Caco-2 (cell line): ENCODE data around the gene GPS1. TPM values are rescaled to one million over a fixed set of nuclear protein-coding genes. Genes with fewer than 3 reads are reported as not detected.

Experiments
- BruUV-seq: library from RNA; stranded (reverse); fragments of 400-500 nt; replicated peaks from 2 replicates; lab custom pipeline; 2021; lab: Mats Ljungman, UMichigan
- CTCF ChIA-PET: fragments of 300-600 bp; sonication (Branson Sonifier 250); formaldehyde crosslinking; loops from one replicate; lab custom pipeline; 2022; ENCODE audit warnings: antibody characterized with exemption; lab: Charles Lee
- POLR2A ChIA-PET: fragments of 300-600 bp; sonication (Branson Sonifier 250); formaldehyde crosslinking; loops from one replicate; lab custom pipeline; 2022; ENCODE audit warnings: antibody characterized with exemption; lab: Charles Lee
- DNase-seq, 2 experiments: peaks; one replicate each; pipeline versions ENCODE4 v3.0.0 to v3.0.0-alpha.2; 2020 to 2022
- H3K27me3 ChIP-seq: replicated peaks from 2 replicates; pipeline ENCODE4 v1.6.0; 2011; ENCODE audit warnings: low read length; ENCODE audit not compliant: control insufficient read depth, insufficient read depth
- H3K36me3 ChIP-seq: 2 replicates; pipeline ENCODE4 v1.5.1; 2011; ENCODE audit warnings: low read length; ENCODE audit not compliant: control insufficient read depth, insufficient read depth
- H3K4me1 ChIP-seq: fragments of 250-450 bp; sonication (Bioruptor Pico); 2 replicates; pipeline ENCODE4 v1.5.1; 2020; ENCODE audit warnings: mild to moderate bottlenecking
- H3K4me3 ChIP-seq: 2 replicates; pipeline ENCODE4 v1.5.1; 2011; ENCODE audit warnings: low read depth, mild to moderate bottlenecking, control low read depth, low read length
- H3K9me3 ChIP-seq: fragments of 250-450 bp; sonication (Bioruptor Pico); 2 replicates; pipeline ENCODE4 v1.5.1; 2020; ENCODE audit warnings: mild to moderate bottlenecking, moderate library complexity
- H3K27ac Mint-ChIP-seq: one replicate; pipeline ENCODE4 v1.8.0; 2022; ENCODE audit warnings: mixed read lengths; ENCODE audit not compliant: unreplicated experiment
- H3K27me3 Mint-ChIP-seq: one replicate; pipeline ENCODE4 v1.8.0; 2022; ENCODE audit warnings: mixed read lengths; ENCODE audit not compliant: insufficient read depth, unreplicated experiment
- H3K36me3 Mint-ChIP-seq: one replicate; pipeline ENCODE4 v1.8.0; 2022; ENCODE audit warnings: mild to moderate bottlenecking, mixed read lengths; ENCODE audit not compliant: insufficient read depth, unreplicated experiment
- H3K4me1 Mint-ChIP-seq: one replicate; pipeline ENCODE4 v1.8.0; 2022; ENCODE audit warnings: low read depth, mixed read lengths; ENCODE audit not compliant: unreplicated experiment
- H3K4me3 Mint-ChIP-seq: one replicate; pipeline ENCODE4 v1.8.0; 2022; ENCODE audit warnings: mild to moderate bottlenecking, moderate library complexity, mixed read lengths; ENCODE audit not compliant: unreplicated experiment
- H3K9me3 Mint-ChIP-seq: one replicate; pipeline ENCODE4 v1.8.0; 2022; ENCODE audit warnings: mixed read lengths; ENCODE audit not compliant: unreplicated experiment
- intact Hi-C: fragments of 100-400 bp; cut with micrococcal nuclease; formaldehyde crosslinking; loops from one replicate; pipeline ENCODE4 v1.10.0; 2022; ENCODE audit not compliant: unreplicated experiment
- total RNA-seq: library from RNA; stranded (reverse); gene quantifications from 2 replicates; pipeline ENCODE4 v1.2.3, GENCODE V29; 2022
- TF ChIP-seq, protein P1 (sequence below), 2 experiments: fragments of 200-600 bp in 1 of 2; IDR thresholded peaks; 1 replicate in 1 of 2; 2 replicates in 1 of 2; pipeline versions ENCODE4 v1.5.1 to v1.8.0; 2011 to 2022; ENCODE audit warnings: antibody characterized with exemption in 1 of 2, control low read depth in 1 of 2, inconsistent platforms in 1 of 2, low read depth in 1 of 2, low read length in 1 of 2, mild to moderate bottlenecking in 1 of 2, moderate library complexity in 1 of 2; ENCODE audit not compliant: insufficient read depth in 1 of 2, severe bottlenecking in 1 of 2, unreplicated experiment in 1 of 2

The GPS1 gene
- total RNA-seq, 1 experiment from 2014 or later = 195 TPM

DNA sequence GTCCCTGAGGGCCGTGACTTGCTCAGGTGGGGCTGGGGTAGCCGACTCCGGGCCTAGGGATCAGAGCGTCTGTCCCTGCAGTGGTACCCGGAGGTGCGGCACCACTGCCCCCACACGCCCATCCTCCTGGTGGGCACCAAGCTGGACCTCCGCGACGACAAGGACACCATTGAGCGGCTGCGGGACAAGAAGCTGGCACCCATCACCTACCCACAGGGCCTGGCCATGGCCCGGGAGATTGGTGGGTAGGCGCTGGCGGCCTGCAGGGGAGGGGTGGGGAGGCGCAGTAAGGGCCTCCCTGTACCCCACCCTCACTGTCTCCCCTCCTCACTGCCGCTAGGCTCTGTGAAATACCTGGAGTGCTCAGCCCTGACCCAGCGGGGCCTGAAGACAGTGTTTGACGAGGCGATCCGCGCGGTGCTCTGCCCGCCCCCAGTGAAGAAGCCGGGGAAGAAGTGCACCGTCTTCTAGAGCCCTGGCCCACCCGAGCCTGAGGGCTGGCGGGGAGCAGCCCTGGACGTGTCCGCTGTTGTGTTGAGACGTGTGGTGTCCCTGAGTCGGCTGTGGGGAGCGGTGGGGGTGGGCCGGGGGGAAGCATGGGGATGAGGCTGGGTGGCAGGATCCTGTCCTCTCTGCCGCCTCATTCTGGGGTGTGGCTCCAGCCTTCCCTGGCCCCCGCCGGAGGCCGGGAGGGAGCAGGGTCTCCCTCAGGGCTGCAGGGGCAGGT lies 18.2 kb upstream of the GPS1 start:
- no peak overlapping the region for H3K4me3 ChIP-seq
- Mint-ChIP-seq H3K4me3 (peak overlapping the region; percentile 66), H3K36me3 (peaks cover 43% of the 10 kb centered on the region), H3K9me3 (no peaks in the 10 kb centered on the region), H3K4me1 (peaks cover 11% of the 10 kb centered on the region), H3K27me3 (no peaks in the 10 kb centered on the region), H3K27ac (peak overlapping the region; percentile 69)
- TF ChIP-seq, protein P1, sequence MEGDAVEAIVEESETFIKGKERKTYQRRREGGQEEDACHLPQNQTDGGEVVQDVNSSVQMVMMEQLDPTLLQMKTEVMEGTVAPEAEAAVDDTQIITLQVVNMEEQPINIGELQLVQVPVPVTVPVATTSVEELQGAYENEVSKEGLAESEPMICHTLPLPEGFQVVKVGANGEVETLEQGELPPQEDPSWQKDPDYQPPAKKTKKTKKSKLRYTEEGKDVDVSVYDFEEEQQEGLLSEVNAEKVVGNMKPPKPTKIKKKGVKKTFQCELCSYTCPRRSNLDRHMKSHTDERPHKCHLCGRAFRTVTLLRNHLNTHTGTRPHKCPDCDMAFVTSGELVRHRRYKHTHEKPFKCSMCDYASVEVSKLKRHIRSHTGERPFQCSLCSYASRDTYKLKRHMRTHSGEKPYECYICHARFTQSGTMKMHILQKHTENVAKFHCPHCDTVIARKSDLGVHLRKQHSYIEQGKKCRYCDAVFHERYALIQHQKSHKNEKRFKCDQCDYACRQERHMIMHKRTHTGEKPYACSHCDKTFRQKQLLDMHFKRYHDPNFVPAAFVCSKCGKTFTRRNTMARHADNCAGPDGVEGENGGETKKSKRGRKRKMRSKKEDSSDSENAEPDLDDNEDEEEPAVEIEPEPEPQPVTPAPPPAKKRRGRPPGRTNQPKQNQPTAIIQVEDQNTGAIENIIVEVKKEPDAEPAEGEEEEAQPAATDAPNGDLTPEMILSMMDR (IDR thresholded peaks at IDR 0.05; ENCODE audit: insufficient read depth in 1 of 2, low read depth in 1 of 2, low read length in 1 of 2, severe bottlenecking in 1 of 2, unreplicated experiment in 1 of 2) = no peak
- no peaks in the 10 kb centered on the region for H3K27me3 ChIP-seq
- POLR2A ChIA-PET = no interaction called here
- BruUV-seq = no TSS peak
- no peaks in the 10 kb centered on the region for H3K9me3 ChIP-seq
- H3K4me1 ChIP-seq = peaks cover 28% of the 10 kb centered on the region
- intact Hi-C loops = loop anchor here (2.0 kb wide), 1 partner anchor 71 kb away; no protein-coding TSS in a partner anchor
- DNase-seq = no peak
- CTCF ChIA-PET = interaction anchor here (1.5 kb wide), 1 partner anchor 74 kb away, joined by 6 read pairs; no protein-coding TSS in a partner anchor
- H3K36me3 ChIP-seq = no peaks in the 10 kb centered on the region; the same call in 1 of the 2 replicates

DNA sequence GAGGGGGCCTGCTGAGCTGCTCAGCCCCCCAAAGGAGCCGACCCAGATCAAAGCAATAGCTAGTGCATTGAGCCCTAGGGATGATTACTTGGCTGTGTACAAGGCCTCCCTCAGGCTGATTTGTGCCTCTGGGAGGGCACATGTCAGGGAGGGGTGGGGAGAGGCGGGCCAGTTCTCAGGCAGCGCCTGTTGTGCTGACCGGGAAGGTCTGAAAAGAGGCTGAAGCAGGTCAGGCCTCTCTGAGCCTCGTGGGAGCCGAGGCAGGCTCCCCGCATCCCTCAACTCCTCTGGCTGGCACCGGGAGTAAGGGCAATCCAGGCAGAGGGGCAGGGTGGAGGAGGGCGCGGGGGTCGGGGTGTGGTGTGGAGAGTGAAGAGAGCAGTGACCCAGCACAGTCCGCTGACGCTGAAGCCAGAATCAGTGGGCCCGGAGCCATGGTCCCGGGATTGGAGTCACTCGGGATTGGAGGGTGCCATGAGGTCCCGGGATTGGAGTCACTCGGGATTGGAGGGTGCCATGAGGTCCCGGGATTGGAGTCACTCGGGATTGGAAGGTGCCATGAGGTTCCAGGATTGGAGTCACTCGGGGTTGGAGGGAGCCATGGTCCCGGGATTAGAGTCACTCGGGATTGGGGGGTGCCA lies 17.2 kb upstream of the GPS1 start:
- H3K9me3 ChIP-seq = no peaks in the 10 kb centered on the region
- POLR2A ChIA-PET = no interaction called here
- H3K4me1 Mint-ChIP-seq = peaks cover 9% of the 10 kb centered on the region
- TF ChIP-seq, protein P1 (IDR thresholded peaks at IDR 0.05; ENCODE audit: insufficient read depth in 1 of 2, low read depth in 1 of 2, low read length in 1 of 2, severe bottlenecking in 1 of 2, unreplicated experiment in 1 of 2) = no peak
- H3K4me3 ChIP-seq = no peak overlapping the region
- H3K4me3 Mint-ChIP-seq = peak overlapping the region; percentile 48
- no peaks in the 10 kb centered on the region; the same call in 1 of the 2 replicates for H3K36me3 ChIP-seq
- intact Hi-C loops = no loop called here
- DNase-seq = no peak
- peak overlapping the region; percentile 23 for H3K27ac Mint-ChIP-seq
- no peaks in the 10 kb centered on the region for H3K27me3 Mint-ChIP-seq
- no peaks in the 10 kb centered on the region for H3K9me3 Mint-ChIP-seq
- H3K4me1 ChIP-seq = peaks cover 28% of the 10 kb centered on the region
- H3K27me3 ChIP-seq = no peaks in the 10 kb centered on the region
- BruUV-seq = no TSS peak
- peaks cover 35% of the 10 kb centered on the region for H3K36me3 Mint-ChIP-seq
- CTCF ChIA-PET = no interaction called here

DNA sequence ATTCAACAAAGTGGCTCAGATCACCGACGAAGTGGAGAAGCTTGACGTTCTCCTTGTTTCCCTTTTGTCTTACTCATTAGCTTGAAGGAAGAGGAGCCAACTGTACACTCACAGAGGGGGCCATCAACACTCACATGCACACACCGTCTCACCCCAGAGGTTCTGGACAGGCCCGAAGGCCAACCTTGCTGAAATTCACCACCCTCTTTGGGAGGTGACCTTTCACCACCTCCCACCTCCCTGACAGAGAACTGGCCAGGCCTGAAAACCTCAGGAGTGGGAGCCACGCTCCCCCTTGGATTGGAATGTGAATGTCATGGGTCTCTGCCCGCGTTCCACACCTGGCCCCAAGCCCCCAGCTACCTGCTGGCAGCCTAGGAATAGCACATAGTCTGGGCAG lies 16.2 kb upstream of the GPS1 start:
- H3K9me3 Mint-ChIP-seq = no peaks in the 10 kb centered on the region
- H3K4me3 Mint-ChIP-seq = peak overlapping the region; percentile 86
- H3K27ac Mint-ChIP-seq = no peak overlapping the region
- ChIA-PET CTCF (no interaction called here), POLR2A (interaction anchor here (0.6 kb wide), 1 partner anchor 481 kb away, joined by 5 read pairs; no protein-coding TSS in a partner anchor)
- Histone ChIP-seq H3K36me3 (no peaks in the 10 kb centered on the region; the same call in 1 of the 2 replicates), H3K4me1 (peaks cover 24% of the 10 kb centered on the region), H3K27me3 (no peaks in the 10 kb centered on the region), H3K4me3 (no peak overlapping the region), H3K9me3 (no peaks in the 10 kb centered on the region)
- DNase-seq = no peak
- TF ChIP-seq, protein P1 (IDR thresholded peaks at IDR 0.05; ENCODE audit: insufficient read depth in 1 of 2, low read depth in 1 of 2, low read length in 1 of 2, severe bottlenecking in 1 of 2, unreplicated experiment in 1 of 2) = no peak
- peaks cover 25% of the 10 kb centered on the region for H3K36me3 Mint-ChIP-seq
- no peaks in the 10 kb centered on the region for H3K27me3 Mint-ChIP-seq
- peaks cover 5% of the 10 kb centered on the region for H3K4me1 Mint-ChIP-seq
- no TSS peak for BruUV-seq
- intact Hi-C loops = no loop called here
